Measurements from ENCODE around the gene COA7.

COA7 gene

DNA sequence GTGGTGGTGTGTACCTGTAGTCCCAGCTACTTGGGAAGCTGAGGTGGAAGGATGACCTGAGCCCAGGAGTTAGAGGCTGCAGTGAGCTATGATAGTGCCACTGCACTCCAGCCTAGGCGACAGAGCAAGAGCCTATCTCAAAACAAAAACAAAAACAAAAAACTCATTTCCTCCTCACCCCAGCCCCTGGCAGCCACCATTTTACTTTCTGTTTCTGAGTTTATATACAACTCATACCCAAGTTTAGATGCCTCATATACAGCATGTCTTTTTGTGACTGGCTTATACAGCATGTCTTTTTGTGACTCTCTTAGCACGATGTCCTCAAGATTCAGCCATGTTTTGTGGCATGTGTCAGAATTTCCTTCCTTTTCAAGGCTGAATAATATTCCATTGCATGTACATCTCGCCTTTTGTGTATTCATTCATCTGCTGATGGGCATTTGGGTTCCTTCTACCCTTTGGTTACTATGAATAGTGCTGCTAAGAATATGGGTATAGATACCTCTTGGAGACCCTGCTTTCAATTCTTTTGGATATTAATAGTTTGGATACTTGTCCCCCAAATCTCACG lies 14.7 kb downstream of the COA7 start:
- TF ChIP-seq, protein P1, sequence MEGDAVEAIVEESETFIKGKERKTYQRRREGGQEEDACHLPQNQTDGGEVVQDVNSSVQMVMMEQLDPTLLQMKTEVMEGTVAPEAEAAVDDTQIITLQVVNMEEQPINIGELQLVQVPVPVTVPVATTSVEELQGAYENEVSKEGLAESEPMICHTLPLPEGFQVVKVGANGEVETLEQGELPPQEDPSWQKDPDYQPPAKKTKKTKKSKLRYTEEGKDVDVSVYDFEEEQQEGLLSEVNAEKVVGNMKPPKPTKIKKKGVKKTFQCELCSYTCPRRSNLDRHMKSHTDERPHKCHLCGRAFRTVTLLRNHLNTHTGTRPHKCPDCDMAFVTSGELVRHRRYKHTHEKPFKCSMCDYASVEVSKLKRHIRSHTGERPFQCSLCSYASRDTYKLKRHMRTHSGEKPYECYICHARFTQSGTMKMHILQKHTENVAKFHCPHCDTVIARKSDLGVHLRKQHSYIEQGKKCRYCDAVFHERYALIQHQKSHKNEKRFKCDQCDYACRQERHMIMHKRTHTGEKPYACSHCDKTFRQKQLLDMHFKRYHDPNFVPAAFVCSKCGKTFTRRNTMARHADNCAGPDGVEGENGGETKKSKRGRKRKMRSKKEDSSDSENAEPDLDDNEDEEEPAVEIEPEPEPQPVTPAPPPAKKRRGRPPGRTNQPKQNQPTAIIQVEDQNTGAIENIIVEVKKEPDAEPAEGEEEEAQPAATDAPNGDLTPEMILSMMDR (IDR thresholded peaks at IDR 0.05; ENCODE audit: low read depth, low read length), result no peak
- no peak overlapping the region for H3K4me3 ChIP-seq (ENCODE audit: low read depth, low read length)

DNA sequence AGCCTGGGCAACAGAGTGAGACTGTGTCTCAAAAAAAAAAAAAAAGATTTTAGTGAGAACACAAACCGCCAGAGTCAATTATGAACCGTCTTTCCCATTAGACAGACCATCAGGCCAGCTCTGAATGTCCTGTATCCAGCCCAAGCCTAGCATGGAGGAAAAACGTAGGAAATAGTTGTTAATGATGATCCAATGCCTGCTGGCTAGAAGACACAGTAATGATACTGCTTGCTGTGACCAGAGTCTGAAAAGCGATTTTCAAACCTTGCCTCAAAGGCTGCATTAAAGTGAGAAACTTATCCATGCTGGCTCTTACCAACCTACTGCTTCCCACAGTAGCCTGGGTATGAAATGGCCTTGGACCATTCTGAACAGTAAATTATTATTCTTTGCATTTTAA lies 17.0 kb downstream of the COA7 start:
- no peak overlapping the region for H3K4me3 ChIP-seq (ENCODE audit: low read depth, low read length)
- TF ChIP-seq, protein P1 (IDR thresholded peaks at IDR 0.05; ENCODE audit: low read depth, low read length), result no peak

DNA sequence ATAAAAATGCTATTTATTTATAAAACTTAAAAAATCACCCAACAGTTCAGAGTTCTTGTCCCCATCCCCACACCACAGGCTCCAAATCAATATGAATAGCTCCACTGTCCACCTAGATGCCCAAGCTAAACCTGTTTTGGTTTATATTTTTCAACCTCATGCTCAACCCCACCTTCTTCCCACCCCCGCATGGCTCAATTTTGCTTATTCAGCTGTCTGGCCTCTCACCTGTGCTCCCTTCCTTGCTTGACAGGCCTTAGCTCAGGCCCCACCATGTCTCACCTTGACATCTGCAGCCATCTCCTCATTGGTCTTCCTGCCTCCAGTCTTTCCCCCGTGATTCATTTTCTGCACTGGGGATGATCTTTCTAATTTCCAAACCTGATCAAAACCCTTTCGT lies 17.8 kb downstream of the COA7 start:
- TF ChIP-seq, protein P1 (IDR thresholded peaks at IDR 0.05; ENCODE audit: low read depth, low read length), result no peak
- no peak overlapping the region for H3K4me3 ChIP-seq (ENCODE audit: low read depth, low read length)

DNA sequence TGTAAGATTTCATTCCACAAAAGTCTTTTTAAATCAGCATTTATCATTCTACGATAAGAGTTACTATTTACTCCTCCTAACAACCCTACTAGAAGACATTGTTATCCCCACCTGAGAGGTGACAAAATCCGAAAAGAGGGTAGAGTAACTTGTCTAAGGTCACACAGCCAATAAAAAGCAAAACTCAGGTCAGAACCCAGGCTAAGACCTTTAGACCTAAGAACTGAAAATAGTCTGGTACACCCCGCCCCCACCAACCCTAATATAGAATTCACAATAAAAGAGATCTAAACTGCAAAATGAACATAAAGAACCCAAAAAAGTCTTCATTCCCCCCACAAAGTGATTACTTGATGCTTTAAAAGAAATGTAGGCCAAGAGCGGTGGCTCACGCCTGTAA lies 18.6 kb downstream of the COA7 start:
- H3K4me3 ChIP-seq (ENCODE audit: low read depth, low read length), result no peak overlapping the region
- TF ChIP-seq, protein P1 (IDR thresholded peaks at IDR 0.05; ENCODE audit: low read depth, low read length), result no peak

DNA sequence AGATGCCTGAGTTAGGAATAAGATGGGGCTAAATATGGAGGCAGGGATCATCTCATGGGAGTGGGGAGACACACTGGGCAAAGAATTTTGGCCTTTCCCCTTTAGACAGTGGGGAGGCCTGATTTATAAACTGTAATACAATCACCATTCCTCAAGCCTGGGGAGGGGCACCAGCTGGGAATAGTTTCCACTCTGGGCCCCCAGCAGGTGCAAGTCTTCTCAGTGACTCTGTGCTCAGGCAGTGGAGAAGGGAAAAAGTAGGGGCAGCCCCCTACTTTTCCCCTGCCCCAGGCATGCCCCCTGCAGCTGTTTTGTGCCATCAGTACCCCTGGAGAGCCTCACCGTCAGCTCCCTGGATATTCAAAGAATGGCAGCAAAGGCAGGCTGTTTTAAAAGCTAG lies 19.1 kb downstream of the COA7 start:
- no peak overlapping the region for H3K4me3 ChIP-seq (ENCODE audit: low read depth, low read length)
- TF ChIP-seq, protein P1 (IDR thresholded peaks at IDR 0.05; ENCODE audit: low read depth, low read length), result no peak

DNA sequence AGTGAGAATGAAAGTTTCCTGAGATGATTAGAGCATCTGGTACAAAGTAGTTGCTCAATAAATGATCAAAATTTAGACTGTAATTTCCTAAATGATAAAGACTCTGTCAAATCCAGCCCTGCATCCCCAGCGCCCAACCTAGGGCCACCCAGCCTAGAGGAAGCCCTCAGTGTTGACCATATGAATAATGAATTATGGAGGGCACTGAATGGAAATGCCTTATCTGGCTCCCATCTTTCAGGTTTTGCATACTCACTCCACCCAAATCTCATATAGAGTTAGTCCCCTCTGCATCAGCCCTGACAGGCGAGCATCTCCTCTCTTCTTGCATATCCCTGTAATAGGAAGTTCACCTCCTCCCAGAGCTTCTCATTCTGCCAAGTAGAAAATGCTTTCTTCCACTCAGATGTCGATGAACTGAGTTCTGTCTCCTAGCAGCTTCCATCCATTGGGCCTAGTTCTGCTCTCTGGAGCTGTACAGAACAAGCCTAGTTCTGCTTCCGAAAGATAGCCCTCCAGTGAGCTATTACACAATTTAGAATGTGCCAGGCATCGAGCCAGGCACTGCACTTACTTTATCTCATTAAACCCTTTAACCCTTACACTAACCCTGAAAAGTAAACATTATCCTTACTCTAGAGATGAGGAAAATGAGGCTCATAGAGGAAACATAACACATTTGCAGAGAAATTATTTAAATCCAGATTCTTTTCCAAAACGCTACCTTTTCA lies 20.9 kb downstream of the COA7 start:
- H3K4me3 ChIP-seq (ENCODE audit: low read depth, low read length), result no peak overlapping the region
- TF ChIP-seq, protein P1 (IDR thresholded peaks at IDR 0.05; ENCODE audit: low read depth, low read length), result no peak

DNA sequence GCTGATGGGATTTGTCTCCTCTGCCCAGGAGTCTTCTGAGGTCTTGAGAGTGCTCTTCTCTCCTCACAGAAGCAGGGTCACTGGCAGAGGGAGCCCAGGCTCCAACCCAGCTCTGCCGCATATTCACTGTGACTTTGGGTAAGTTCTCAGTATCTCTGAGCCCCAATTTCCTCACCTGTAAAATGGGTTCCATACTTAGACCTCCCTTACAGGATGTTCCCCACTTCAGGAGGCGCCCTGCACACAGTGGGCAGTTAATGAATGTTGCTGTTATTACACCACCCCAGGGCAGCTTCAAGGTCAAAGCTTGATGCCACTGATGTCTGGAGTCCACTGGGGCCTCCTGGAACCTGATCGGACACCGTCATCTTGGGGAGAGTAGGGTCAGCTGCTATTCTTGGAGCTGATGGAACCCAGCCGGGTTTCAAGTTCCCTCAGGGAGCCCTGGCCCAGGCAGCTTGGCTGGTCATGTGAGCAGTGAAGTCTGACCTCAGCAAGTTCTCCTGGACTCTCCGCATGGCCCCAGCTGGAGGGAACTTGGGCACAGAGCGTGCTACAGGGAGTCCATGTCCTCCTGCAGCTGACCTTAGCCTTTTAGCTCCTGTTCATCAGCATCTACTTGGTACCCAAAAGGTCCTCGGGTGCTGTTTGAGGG lies 21.8 kb downstream of the COA7 start:
- TF ChIP-seq, protein P1 (IDR thresholded peaks at IDR 0.05; ENCODE audit: low read depth, low read length), result no peak
- H3K4me3 ChIP-seq (ENCODE audit: low read depth, low read length), result no peak overlapping the region

Measured in WI38 (cell line).